Kidney glomerular epithelial cell (primary cell): ENCODE data around the gene RGP1.

Source experiments
- DNase-seq: peaks from one replicate; lab custom pipeline; 2025; lab: John Stamatoyannopoulos, UW

The RGP1 gene, protein sequence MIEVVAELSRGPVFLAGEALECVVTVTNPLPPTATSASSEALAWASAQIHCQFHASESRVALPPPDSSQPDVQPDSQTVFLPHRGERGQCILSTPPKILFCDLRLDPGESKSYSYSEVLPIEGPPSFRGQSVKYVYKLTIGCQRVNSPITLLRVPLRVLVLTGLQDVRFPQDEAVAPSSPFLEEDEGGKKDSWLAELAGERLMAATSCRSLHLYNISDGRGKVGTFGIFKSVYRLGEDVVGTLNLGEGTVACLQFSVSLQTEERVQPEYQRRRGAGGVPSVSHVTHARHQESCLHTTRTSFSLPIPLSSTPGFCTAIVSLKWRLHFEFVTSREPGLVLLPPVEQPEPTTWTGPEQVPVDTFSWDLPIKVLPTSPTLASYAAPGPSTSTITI

GRCh38 chr9:35748858-35749514 lies at the start of gene RGP1, which contains the start of gene GBA2:
Gene RGP1, plus strand, starts transcription at chr9:35749287. Its CDS starts 469 bp downstream, at chr9:35749756.
Gene GBA2, minus strand, starts transcription at chr9:35749228. Its CDS starts 524 bp downstream, at chr9:35748704.
- peak; percentile 59 for DNase-seq

DNA sequence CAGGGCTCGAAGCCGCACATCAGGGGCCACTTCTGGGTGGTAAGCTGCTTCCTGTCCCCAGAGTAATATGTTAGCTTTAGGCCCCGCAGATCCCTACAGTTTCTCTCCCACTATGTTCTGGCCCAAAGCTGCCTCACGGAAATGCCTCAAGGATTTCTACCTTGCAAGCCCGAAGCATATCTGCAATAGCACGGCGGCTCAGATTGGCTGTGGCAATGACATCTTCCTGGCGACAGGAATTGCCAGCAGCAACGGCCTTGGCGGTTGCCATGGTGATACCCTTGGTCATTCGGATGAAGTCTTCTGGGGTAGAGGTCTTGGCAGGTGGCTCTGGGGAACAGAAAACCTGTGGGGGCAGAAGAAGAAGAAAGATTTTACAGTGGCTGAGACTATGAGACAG lies 49.1 kb upstream of the RGP1 start:
- DNase-seq: no peak

- no peak for DNase-seq
Observed at GRCh38 chr9:35700942-35701341, 48.1 kb upstream of the RGP1 start.

- no peak for DNase-seq
Observed at GRCh38 chr9:35702696-35703095, 46.4 kb upstream of the RGP1 start.

- no peak for DNase-seq
Observed at GRCh38 chr9:35703906-35704672, 45.0 kb upstream of the RGP1 start.

DNA sequence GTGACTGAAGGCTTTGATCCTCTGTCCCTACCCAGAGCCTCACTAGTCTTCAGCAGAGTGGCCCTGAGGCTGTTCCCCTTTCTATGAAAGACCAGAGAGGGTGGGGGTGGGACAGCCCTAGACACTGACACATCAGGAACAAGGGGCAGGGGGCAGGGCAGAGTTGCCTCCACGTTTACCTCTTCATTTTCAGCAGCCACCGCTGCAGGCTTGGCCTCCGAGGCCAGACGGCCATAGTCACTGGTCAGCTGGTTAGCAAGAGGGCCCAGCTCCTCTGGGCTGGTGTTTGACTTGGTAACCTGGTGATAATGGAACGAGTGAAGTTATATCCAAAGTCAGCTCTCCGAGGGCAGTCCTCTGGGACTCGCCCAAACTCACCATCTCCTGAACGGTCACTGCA lies 43.7 kb upstream of the RGP1 start:
- no peak for DNase-seq

- DNase-seq: no peak
Observed at GRCh38 chr9:35705836-35706430, 43.2 kb upstream of the RGP1 start.

DNA sequence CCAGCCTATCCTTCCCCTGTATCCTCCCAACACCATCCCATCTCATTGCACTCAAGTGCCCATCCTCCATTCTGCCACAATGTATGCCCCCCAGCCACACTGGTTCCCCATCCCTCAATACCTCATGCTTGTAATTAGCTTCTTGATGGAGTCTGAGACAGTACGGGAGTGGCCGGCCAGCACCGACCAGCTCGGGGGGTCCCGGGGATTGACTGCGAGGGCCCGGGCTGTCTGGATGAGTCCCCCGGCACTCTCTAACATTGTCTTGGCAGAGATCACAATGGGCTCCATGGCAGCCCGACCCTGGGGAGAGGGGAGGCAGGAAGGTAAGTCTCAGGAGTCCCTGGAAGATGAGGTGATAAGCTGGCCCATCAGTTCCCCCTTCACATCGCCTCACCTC lies 42.1 kb upstream of the RGP1 start:
- DNase-seq: no peak

DNA sequence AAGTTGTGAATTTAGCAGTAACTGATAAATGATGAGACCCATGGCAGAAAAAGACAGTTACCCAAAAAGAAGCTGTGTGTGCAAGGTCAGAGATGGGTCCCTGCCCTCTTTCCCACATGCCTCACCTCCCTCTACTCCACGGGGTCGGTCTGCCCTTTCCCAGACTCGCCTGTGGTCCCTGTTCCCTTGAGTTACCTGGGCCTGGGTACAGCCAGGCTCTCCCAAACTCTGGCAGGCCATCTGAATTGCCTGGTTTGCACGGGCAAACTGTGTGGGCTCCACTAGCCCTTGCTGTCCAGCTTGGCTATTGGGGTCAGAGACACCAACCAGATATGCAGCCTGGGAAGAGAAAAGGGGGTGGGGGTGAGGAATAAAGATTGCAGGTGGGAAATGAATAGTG lies 40.9 kb upstream of the RGP1 start:
- no peak for DNase-seq

DNA sequence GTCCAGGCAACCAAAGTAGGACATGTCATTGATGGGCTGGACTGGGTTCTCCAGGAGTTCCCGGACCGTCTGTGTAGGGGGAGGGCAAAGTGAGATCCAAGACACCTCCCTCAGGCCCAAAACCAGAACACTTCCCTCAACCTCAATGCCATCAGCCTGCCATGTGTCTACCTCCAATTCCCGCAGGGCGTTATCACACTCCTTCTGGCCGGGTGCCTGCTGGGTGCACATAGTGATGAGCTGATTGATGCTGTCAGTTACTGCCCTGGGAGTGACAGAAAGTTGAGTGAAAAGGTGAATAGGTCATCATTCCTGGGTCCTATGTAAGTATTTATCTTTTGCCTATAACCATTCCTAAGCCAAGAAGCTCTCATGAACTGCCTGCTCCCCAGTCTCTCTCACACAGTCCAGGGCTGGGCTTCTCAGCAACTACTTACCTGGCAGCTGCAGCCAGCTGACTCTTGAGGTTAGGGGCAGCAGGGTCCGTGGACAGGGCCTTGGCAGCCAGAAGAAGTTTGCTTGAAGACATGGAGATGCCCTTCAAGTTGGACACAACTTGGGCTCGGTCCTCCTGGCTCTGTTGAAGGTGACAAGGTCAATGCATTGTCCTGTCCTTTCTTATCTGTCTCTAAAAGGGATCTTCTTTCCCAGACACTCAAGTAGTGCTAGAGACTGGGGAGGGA lies 38.1 kb upstream of the RGP1 start:
- no peak for DNase-seq

DNA sequence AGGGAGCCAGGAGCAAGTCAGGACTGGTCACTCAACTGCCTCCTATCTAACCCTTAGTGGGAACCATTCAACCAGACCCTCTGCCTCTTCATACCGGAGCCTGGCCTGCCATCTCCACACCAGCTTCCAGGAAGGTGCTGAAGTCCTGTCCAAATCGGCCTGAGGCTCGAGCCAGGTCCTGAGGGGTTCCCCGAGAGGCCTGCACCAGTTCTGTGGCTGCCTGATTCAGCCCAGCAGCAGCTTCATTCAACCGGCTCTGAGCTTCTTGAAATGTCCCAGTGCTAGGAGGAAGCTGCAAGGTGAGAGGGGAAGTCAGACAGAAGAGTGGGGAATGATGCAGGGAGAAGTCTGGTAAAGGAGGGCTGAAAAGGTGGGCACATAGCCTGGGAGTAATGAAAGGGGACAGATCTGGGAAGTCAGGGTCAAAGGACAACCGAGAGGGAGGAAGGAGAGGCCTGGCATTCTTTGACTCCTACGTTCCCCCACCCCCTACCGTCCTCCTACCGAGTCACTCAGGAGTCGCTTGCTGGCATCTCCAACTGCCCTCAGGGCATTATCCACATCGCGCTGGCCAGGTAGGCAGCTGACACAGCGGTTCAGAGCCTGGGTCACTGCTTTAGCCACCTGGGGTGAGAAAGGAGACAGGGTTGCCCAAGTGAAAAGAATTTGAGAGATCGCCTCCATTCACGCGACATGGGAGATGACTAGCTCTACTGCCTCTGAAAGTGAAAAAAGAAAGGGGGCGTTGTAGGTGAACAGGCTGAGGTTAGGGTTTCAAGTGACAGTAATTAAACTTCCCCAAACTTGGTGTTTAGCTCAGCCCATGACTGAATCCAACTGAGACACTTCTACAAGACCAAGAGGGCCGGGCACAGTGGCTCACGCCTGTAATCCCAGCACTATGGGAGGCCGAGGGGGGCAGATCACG lies 37.3 kb upstream of the RGP1 start:
- no peak for DNase-seq

DNA sequence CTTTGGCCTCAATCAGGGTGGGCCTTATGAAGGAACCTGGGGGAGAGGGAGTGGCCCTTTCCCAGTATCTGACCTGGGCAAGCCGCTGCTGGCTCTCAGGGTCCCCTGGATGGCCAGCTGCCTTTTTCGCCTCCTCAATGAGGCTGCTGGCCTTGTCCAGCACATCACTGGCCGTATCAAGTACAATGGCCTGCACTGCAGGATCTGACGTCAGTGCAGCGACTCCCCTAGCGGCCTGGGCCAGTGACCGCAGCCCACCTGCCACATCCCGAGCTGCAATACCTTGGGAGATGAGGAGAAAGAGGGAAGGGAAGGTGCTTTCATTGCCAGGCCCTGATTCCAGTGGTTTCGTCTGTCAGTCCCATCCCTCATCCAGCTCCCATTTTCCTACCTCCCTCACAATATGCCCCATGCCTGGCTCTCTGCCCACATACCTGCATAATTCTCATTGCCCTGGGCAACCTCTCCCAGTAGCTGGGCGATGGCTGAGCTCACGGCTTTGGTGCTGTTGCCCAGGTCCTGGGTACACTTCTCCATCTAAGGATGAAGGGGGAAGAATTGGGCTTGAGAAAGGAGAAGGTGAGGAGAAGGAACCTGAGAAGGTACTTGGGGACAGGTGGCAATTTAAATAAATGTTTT lies 36.2 kb upstream of the RGP1 start:
- DNase-seq: no peak

DNA sequence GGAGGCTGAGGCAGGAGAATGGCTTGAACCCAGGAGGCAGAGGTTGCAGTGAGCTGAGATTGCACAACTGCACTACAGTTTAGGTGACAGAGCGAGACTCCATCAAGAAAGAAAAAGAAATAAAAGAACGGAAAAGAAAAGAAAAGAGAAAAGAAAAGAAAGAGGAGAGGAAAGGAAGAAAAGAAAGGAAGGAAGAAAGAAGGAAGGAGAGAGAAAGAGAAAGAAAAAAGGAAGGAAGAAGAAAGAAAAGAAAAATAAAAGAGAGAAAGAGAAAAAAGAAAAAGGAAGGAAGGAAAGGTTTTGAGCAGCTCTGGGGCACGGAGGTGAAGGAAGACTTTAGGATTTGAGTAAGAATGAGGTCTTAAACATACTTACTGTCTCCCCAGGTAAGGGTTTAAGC lies 35.5 kb upstream of the RGP1 start:
- no peak for DNase-seq

GRCh38 chr9:35714123-35714522 lies 35.0 kb upstream of the RGP1 start:
- DNase-seq: no peak

DNA sequence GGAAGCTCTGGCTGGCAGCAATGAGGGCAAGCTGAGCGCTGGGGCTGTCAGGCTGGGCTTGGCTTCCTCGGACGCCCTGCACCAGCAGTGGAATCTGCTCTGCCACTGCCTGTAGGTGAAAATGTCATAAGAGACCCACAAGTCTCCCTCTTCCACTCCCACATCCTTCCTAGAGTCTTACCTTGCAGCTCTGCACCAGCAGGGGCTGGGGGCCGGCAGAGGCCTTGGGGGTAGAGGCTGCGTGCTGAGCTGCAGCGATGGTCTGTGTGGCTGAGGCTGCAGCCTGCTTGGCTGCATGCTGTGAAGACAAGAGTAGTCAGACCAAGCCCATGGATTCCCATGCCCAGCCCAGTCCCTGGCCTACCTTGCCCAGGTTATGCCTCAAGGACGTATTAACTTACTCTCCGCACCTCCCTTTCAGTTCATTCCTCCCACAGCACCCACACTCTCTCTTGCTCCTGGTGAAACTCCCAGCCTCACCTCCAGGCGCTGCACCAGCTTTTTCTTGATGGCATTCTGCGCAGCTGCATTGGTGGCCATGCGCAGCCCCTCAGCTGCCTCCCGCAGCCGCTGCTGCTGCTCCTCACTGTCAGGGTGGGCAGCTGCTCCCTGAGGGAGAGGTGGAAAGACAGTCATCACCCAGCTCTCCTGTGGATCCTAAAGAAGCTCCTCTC lies 34.4 kb upstream of the RGP1 start:
- DNase-seq: no peak

DNA sequence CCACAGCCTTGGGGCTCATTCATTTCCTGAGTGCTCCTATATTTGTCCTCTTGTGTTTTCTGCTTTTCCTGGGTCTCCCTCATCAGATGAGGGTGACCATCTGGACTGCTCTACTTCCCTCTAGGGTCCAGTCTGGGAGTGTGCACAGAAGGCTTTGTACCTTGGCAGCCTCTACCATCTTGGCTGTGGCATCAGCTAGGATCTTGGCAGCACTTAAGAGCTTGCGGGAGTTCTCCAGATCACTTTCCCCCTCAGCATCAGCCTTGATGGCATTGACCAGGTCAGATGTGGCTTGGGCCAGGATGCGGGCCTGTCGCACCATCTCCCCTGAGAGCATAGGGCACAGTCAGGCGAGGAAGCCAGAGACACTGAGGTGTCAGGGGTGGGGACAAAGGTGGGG lies 32.9 kb upstream of the RGP1 start:
- DNase-seq: no peak

DNA sequence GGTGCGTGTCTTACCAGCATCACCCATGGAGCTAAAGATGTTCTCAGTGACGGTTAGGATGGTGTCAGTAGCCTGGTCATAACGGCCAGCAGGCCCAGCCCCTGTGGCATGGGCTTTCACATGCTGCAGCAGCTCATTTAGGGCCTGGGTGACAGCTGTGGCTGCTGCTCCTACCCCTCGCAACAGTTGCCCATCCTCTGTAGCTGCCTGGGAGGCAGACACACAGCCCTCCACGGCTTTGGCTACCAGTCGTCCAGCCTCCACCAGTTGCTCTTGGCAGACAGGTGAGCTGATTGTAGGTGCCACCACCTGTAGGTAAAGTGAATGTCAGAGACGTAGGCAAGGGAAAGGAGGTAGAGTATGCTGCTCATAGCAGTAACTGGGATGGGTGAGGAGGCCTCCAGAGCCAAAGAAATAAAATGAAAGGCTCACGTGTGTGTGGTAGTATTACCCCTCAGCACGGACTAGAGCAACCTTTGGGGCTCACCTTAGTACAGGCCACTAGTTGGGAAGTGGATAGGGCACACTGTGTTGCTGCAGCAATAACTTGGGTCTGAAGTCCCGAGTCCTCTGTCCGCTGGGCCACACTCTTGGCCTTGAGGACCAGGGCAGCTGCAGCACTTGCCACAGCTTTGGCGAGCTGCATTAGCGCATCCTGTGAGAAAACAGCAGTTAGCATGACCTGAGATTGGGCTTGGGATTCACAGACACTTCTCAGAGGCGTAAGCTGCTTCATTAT lies 31.8 kb upstream of the RGP1 start:
- DNase-seq: no peak

DNA sequence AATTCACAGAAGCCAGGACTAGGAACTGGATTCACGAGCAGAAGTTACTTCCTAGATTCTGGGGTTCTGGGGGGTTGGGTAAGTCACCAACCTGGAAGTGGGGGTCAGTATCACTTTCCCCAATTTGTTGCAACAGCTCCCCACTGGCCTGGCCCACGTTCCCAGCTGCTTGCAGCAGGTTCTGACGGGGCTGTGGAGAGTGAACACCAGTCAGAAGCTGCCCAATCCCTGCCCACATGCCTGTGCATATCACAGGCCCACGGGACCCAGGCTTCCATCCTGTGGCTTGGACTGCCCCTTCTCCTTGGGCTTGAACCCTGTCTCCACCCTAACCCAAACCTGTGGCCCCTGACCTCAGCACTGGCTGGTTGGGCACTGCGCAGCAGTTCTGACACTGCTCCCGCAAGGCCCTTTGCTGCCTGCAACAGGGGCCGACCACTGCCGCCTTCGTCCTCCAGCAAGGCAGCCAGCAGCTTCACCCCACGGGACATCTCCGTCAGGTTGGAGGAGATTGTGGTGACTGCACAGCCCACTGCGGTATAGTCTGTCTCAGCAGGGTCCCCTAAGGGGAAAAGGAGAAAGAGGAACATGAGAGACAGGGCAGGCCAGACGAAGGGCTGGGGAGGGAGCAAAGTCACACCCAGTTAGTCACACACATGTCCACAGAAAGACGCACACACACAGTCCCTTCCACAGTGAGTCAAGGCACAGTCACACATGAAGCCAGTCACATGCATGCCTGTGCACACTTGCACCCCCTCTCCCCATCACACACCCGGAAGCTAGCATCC lies 30.2 kb upstream of the RGP1 start:
- no peak for DNase-seq
